Activated effector memory CD4-positive, alpha-beta T cell treated with anti-CD3 and anti-CD28 coated beads, Interleukin-2, amount 50 U/mL, for 16 hours (primary cell): Measurements from ENCODE around the gene TSPAN11.
"Not testable (repeated sequence)": the region's sequence is repeated elsewhere in the genome, so short reads cannot be mapped to it uniquely, and the experiment has no call there.

Experiments used
- DNase-seq: peaks from one replicate; pipeline ENCODE4 v3.0.0-alpha.2; 2020

The TSPAN11 gene

GRCh38 chr12:31021181-31021580 is 94.6 kb downstream of the TSPAN11 start:
- DNase-seq: no peak

- no peak for DNase-seq
These were observed 95.4 kb downstream of the TSPAN11 start for GRCh38 chr12:31021809-31022494.

- peak; percentile 31 for DNase-seq
These were observed 96.8 kb downstream of the TSPAN11 start for GRCh38 chr12:31023271-31023724.

GRCh38 chr12:31026202-31026601 is 99.7 kb downstream of the TSPAN11 start:
- no peak for DNase-seq

GRCh38 chr12:31027006-31027405 is 100.5 kb downstream of the TSPAN11 start:
- not testable (repeated sequence) for DNase-seq

DNA sequence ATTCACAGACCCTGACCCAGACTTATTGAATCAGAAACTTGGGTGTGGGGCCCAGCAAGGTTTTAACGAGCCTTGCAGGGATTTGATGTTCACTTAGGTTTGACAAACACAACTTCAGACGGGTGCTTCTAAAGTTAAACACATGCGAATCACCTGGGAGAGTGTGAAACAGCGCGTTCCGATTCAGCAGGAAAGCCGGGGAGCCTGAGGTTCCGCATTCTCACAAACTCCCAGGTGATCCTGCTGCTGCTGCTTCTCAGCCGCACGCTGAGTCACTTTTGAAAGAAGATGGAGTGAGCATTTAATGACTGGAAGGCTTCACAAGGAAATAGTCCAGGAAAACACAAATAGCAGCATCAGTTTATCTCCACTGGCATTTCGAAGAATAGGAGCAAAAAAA is 102.9 kb downstream of the TSPAN11 start:
- no peak for DNase-seq

DNA sequence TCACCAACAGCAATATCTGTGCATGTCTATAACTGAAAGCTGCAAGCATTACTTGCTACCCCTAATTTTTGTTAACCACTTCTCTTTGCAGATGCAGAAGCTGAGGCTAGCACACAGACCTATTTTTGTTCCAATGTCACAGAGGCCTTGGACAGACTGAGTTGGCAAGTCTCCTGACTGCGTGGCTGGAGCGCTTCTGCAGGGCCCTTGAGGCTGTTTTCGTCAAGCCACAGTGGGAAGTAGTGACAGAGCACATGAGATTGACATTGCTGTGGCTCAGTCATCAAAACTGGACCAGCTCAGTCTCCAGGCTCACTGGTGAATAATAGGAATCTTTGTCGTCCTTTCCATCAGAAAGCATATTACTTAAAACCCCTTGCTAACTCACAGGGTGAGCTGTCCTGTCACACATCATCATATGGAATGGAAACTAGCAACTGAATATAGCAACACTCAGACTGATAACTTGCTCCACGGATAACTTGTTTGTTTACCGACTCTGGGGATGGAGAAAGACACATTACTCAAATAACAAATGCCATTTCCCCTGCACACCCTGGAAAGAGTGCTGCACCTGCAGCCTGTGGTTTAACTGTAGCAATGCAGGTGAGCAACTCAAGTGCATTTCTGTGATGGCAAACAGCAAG is 103.5 kb downstream of the TSPAN11 start:
- DNase-seq: no peak

- DNase-seq: no peak
These were observed 105.4 kb downstream of the TSPAN11 start for GRCh38 chr12:31031951-31032335.

DNA sequence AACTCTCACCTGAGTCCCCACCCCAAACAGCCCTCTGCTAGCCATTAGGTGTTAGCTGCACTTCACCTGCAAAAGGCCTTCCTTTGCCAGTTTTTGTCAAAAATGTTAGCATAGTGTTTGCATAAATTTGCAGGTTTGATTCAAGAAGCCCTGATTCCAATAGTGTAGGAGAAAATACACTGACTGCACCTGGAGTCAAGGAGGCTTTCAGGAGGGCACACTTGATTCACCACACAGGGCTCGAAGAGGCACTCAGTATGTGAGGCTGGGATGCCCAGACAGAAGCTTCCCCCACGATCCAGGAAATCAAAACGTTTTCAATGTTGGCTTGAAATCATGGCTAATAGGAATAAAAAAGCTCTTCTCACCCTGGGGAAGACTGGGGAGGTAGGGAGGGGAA is 106.6 kb downstream of the TSPAN11 start:
- DNase-seq: no peak

DNA sequence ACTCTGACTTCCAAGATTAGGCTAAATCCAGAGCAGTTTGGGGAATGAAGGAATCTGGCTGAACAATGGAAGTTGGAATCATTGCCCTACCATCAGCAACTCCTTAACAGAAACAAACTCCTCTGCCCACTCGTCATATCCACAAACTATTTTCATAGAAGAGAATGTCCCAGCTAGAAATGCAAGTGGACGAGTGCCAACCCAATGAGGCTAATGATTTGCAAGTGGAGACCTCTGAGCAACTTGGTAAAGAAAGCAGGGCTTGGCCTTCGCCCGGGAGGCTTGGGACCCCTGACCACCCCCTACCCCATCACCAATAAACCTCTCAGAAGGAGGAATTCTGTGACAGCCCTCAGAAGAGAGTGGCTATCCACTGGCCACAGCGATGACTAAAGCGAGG is 107.1 kb downstream of the TSPAN11 start:
- DNase-seq: no peak

- no peak for DNase-seq
These were observed 107.8 kb downstream of the TSPAN11 start for GRCh38 chr12:31034372-31034771.

- DNase-seq: no peak
These were observed 108.7 kb downstream of the TSPAN11 start for GRCh38 chr12:31035226-31035625.

- no peak for DNase-seq
These were observed 109.6 kb downstream of the TSPAN11 start for GRCh38 chr12:31035967-31036665.

GRCh38 chr12:31037028-31037427 is 110.5 kb downstream of the TSPAN11 start:
- DNase-seq: no peak

DNA sequence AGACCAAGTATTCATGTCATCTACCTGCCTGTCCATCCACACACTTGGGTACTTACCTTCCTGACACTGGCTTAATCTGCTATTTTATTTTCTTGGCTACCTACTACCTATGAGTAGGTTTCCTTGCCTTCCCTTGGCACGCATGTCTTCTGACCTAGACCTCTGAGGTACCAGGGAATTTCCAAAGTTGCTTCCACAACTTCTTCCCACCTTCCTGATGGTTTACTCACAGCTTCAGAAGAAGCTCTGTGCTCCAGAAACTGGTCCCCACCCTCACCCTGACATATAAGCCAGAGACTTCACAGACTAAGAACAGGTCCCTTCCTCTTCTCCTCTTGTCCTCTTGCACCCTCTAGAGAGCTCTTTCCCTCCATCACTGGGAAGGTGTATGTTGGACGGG is 111.4 kb downstream of the TSPAN11 start:
- DNase-seq: no peak

DNA sequence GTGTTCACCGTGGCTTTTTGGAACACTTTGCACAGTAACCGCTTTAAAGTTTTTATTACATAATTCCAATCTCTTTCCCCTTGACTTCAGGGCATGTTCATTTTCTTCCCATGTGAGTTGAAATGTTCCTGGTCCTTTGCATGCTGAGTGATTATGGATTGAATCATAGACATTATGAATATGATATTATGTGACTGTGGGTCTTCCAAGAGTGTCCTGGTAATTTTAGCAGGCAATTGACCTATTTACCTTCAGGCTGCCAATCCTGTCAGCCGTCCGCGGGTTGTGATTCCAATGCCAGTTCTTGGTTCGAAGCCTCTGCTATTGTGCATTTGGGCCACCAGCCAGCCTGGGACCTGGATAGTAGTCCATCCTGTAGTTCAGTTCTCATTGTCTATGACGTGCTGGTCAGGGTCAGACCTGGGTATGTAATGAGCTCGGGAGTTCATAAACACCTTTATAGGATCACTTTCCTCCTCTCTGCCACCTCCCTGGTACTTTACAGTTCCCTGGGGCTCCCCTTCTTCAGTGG is 114.6 kb downstream of the TSPAN11 start:
- DNase-seq: no peak
